Activated naive CD8-positive, alpha-beta T cell treated with anti-CD3 and anti-CD28 coated beads for 36 hours (primary cell): ENCODE results near the gene TNRC18. TPM values are rescaled to one million over a fixed set of nuclear protein-coding genes. Genes with fewer than 3 reads are reported as not detected.

Experiments used
- DNase-seq: peaks from one replicate; pipeline ENCODE4 v3.0.0; 2021
- H3K27ac Mint-ChIP-seq: one replicate; pipeline ENCODE4 v1.8.0; 2022; ENCODE audit warnings: mild to moderate bottlenecking, moderate library complexity, mixed read lengths
- H3K27me3 Mint-ChIP-seq: one replicate; pipeline ENCODE4 v1.8.0; 2022; ENCODE audit warnings: mild to moderate bottlenecking, mixed read lengths
- H3K36me3 Mint-ChIP-seq: one replicate; pipeline ENCODE4 v1.8.0; 2021; ENCODE audit warnings: mild to moderate bottlenecking, mixed read lengths
- H3K4me1 Mint-ChIP-seq: one replicate; pipeline ENCODE4 v1.8.0; 2021; ENCODE audit warnings: mixed read lengths
- H3K4me3 Mint-ChIP-seq: one replicate; pipeline ENCODE4 v1.8.0; 2022; ENCODE audit warnings: mild to moderate bottlenecking, moderate library complexity, mixed read lengths
- H3K9me3 Mint-ChIP-seq: one replicate; pipeline ENCODE4 v1.8.0; 2022; ENCODE audit warnings: mixed read lengths
- total RNA-seq, 2 experiments: library from RNA; stranded (reverse); gene quantifications; one replicate each; pipeline ENCODE4 v1.2.3, GENCODE V29; 2021

The TNRC18 gene
- total RNA-seq, 2 experiments from 2014 or later = 47.6 to 48.0 TPM

DNA sequence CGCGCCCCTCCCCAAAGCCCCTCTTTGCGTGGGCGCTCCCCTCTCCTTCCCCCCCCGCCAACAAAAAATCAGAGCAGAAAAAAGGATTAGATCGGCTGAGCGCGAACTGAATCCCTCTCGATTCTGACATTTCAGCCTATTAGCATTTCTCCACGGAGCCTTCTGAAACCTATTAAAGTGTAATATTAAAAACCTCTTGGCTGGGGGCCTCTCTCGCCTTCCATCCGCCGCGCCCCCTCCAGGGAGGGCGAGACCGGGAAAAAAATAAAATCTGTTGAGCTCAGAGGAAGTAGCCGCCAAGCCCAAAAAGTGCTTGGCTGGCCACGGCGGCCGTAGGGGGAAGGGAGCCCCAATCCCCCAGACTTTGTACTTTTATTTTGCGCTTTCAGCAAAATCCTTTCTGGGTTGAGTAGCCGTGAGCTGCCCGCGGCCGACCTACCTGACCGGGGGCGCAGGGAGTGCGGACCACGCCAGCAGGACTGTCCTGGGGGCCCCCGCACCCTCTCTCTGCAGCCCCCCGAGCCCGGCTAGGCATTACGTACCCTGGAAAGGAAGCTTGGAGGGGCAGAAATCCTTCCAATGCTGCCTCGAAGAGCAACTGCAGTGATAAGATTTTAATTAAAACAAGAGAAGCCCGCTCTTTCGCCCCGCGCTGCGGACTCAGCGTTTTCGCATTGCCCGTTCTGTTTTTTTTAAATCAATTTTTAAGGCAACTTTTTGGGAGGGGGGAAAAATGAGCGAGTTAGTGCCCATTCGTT lies 1.3 kb upstream of the TNRC18 start:
- no peaks in the 10 kb centered on the region for H3K36me3 Mint-ChIP-seq
- peaks cover 87% of the 10 kb centered on the region for H3K27me3 Mint-ChIP-seq
- H3K4me1 Mint-ChIP-seq = peaks cover 25% of the 10 kb centered on the region
- no peaks in the 10 kb centered on the region for H3K9me3 Mint-ChIP-seq
- DNase-seq = no peak
- peak overlapping the region; percentile 55 for H3K4me3 Mint-ChIP-seq
- no peak overlapping the region for H3K27ac Mint-ChIP-seq

DNA sequence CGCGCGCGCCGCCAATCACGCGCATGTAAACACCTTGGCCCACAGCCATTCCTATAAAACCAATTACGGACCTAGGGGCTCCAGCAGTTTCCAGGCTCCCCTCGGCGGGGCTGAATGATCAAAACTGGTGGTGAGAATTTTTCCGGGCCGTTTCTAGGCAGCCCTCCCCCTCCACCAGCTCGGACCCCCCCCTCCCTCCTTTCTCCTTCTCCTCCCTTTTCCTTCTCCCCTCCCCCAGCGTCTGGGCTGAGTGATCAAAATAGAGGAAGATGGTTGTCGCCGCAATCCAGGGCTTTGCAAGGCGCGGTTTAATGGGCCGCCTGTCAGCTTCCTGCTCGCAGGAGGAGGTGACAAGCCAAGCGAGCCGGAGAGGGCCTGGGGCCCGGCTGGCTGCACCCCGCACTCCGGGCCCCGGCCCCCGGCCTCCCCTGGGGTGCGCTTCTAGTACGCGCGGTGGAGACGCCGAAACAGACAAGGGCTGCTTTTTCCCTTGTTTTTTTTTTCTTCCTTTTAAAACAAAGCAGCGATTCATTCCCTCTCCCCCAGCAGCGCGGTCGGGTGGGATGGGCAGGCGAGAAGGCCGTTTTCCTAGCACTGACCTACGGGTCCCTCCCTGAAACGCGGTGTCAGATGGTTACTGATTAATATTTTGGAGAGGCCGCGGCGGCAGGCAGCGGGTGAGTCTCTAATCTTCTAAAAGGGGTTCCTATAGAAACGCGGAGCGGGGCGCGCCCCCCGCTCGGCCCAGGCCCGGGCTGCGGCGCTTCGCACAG lies 528 bp upstream of the TNRC18 start:
- Mint-ChIP-seq H3K27me3 (peaks cover 86% of the 10 kb centered on the region), H3K4me1 (peaks cover 23% of the 10 kb centered on the region), H3K4me3 (peak overlapping the region; percentile 65), H3K36me3 (no peaks in the 10 kb centered on the region), H3K9me3 (no peaks in the 10 kb centered on the region), H3K27ac (no peak overlapping the region)
- DNase-seq = no peak

DNA sequence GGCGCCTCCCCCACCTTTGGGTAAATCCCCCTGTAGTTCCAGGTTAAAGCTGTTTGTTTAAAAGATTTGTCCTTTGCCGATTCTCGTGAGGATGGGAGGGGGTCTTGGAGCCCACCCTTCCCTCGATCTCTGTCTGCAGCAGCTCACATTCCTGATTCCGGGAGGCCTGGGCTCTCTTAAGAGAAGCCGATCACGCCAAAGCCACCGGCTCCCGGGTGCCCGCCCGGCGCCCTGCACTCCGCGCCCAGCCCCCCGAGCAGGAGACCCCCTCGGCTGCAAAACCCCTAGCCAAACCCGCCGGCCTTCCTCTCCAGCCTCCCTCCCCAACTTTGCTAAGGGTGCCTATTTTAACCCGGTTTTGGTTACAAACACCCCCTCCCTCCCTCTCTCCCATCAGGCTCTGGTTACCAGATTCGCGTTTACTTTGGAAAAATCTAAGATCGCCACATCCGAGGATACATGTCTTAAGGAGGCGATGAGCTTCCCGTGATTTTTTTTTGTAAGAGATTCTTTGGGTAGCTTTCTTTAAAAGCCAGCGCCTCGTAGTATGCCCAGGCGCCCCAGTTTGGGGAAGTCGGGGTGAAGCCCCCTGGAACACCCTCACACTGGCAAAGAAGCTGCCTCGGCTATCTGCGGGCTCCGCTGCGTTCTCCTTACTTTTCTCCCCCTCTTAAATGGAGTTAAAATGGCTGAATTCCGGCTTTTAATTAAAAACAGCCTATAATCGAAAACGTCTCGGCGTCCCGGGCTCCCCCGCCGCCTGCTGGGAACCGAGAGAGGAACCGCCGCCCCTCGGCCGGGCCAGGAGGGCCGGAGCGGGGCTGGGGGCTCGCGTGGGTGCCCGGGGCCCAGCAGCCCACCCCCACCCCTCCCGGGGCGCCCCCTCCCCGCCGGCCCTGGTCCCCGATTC lies 983 bp downstream of the TNRC18 start:
- peak overlapping the region; percentile 61 for H3K4me3 Mint-ChIP-seq
- no peak overlapping the region for H3K27ac Mint-ChIP-seq
- peaks cover 25% of the 10 kb centered on the region for H3K4me1 Mint-ChIP-seq
- no peaks in the 10 kb centered on the region for H3K36me3 Mint-ChIP-seq
- H3K9me3 Mint-ChIP-seq = no peaks in the 10 kb centered on the region
- peaks cover 88% of the 10 kb centered on the region for H3K27me3 Mint-ChIP-seq
- DNase-seq = no peak

DNA sequence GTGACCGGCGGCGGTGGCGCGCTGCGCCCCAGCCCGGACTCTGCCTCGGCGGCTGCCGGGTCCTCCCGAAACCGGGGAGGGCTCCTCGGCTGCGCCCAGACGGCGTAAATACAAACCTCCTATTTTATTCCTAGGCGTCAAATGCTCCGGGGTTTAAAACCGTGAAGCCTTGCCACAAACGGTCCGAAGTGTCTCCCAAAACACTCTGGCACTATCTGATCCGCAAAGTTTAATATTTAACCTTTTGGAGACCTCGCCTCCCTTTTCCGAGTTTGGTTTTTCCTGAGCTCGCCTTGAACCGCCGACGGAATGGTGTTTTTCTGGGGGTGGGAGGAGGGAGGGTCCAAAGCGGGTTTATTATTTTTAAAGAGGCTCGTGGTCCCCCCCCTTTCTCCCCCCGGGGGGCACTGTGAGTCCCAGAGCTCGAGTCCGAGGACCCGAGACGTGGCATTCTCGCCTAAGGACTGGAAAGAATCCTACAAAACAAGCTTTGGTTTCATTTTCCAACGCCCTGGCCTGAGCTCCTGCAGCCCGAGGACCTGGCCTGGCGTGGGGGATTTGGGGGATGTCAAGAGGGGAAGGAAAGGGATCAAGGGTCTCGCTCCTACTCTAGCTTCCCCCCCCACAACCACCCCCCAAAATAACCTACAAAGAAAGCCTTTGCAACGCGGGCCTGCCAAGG lies 1.8 kb downstream of the TNRC18 start:
- peaks cover 88% of the 10 kb centered on the region for H3K27me3 Mint-ChIP-seq
- peaks cover 23% of the 10 kb centered on the region for H3K4me1 Mint-ChIP-seq
- no peak for DNase-seq
- no peaks in the 10 kb centered on the region for H3K36me3 Mint-ChIP-seq
- peak overlapping the region; percentile 61 for H3K4me3 Mint-ChIP-seq
- H3K27ac Mint-ChIP-seq = no peak overlapping the region
- no peaks in the 10 kb centered on the region for H3K9me3 Mint-ChIP-seq

DNA sequence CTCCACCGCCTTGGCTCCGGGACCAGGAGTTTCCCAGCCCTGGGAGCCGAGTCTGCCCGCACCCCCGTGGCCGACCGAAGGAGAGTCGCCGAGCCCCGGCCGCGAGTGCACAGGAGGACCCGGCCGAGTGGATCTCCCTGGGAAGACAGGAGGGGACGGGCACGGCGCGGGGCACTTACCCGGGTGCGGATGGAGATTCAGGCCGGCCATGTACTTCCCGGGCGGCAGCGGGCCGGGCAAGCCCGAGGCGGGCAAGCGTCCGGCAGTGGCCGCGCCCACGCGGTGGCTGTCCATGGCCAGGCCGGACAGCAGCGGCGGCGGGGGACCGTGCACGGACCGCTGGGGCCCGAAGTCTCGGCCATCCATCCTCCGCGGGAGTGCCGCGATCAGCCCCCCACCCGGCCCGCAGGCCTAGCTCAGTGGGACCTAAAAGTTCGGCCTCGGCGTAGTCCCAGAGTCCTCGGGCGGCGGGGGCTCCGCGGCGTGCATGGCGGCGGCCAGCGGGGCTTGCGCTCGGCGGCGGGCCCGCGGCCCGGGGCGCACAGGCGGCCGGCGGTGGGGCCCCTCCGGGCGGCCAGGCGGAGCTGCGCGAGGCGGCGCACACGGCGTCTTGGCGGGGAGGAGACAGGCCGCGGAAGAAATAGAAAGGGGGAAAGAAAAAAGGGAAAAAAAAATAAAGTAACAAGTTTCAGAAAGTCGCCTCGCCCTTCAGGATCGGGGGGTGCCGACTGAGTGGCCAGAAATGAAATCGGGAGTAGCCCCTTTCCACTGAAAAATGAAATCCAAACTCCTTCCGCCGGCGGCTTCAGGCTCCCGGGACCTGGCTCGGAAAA lies 2.5 kb downstream of the TNRC18 start:
- no peaks in the 10 kb centered on the region for H3K9me3 Mint-ChIP-seq
- peak overlapping the region; percentile 61 for H3K4me3 Mint-ChIP-seq
- H3K27me3 Mint-ChIP-seq = peaks cover 90% of the 10 kb centered on the region
- peaks cover 23% of the 10 kb centered on the region for H3K4me1 Mint-ChIP-seq
- no peaks in the 10 kb centered on the region for H3K36me3 Mint-ChIP-seq
- no peak overlapping the region for H3K27ac Mint-ChIP-seq
- no peak for DNase-seq

DNA sequence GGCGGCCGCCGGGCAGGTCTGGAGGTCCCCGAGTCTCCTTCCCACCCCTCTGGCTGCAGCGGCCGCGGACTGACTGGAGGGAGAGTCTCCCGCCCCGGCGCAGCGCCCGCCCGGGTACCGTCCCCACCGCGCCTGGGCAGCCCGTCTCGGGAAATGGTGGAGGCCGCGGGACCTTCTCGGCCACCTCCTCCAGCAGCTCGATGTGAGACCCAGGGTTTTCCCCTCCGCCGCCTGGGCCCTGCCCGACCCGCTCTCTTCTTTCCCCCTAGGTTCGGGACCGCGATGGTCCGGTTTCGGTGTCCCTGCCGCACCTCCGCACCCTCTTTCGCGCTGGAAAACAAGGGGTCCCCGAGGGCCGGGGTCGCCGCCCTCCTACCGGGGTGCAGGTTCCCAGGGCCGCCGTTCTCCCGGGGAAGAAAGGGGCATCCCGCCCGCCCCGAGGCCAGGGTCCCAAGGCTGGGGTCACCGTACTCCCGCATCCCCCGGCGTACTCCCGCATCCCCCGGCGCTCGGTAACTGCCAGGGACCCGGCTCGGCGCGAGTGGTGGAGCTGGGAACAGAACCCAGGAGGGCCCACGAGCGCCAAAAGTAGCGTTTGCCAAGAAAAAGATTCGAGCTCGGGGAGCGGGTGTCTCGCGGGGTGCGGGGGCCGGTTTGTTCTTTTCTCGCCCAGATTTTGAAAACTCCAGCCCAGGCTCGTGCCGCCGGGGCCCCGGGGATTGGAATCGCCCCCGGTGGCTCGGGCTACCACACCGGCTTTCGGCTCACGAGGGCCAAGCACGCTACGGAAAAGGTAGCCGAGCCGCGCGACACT lies 3.4 kb downstream of the TNRC18 start:
- Mint-ChIP-seq H3K27me3 (peaks cover 87% of the 10 kb centered on the region), H3K4me3 (peak overlapping the region; percentile 50), H3K4me1 (peaks cover 17% of the 10 kb centered on the region), H3K9me3 (no peaks in the 10 kb centered on the region), H3K36me3 (no peaks in the 10 kb centered on the region), H3K27ac (no peak overlapping the region)
- DNase-seq = no peak

DNA sequence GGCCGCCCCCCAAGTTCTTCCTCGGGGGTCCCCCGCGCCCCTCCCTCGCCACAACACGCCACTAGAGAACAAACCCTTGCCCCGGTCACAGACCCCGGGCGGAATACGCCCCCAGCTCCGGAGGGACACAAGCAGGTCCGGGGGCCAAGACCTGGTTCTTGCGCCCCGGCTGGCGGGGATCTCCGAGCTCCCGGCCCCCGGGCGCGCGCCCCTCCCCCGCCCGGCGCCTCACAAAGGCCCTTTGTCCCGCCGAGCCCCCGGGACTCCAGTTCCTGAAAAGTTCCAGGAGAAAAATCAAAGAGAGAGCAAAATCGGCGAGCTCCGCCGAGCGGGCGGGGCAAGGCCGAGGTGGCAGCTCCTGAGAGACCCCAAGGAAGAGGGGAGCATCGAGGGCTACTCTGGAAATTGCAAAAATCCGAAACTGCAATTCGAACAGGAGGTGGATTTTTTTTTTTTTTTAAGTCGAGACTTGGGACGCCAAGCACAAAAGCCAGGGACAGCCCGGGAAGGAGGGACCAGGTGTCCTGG lies 4.0 kb downstream of the TNRC18 start:
- H3K36me3 Mint-ChIP-seq = no peaks in the 10 kb centered on the region
- H3K9me3 Mint-ChIP-seq = no peaks in the 10 kb centered on the region
- peak overlapping the region; percentile 37 for H3K4me3 Mint-ChIP-seq
- no peak overlapping the region for H3K27ac Mint-ChIP-seq
- DNase-seq = no peak
- H3K4me1 Mint-ChIP-seq = peaks cover 15% of the 10 kb centered on the region
- H3K27me3 Mint-ChIP-seq = peaks cover 87% of the 10 kb centered on the region

DNA sequence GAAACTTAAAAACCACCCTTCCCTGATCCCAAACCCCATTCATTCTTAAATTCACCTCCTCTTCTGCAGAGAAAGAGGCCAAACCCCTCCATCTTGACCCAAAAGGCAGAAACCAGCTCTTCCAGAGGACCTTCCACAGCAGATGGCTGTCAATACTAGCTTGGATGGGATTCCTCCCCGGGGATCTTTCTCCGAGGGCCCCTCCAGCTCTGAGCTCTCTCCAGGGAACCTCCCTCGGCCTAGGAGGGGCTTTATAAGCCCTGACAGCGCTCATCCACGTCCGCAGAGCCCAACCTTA lies 5.4 kb downstream of the TNRC18 start:
- DNase-seq = no peak
- Mint-ChIP-seq H3K9me3 (no peaks in the 10 kb centered on the region), H3K27ac (no peak overlapping the region), H3K27me3 (peaks cover 84% of the 10 kb centered on the region), H3K36me3 (no peaks in the 10 kb centered on the region), H3K4me3 (no peak overlapping the region), H3K4me1 (peaks cover 12% of the 10 kb centered on the region)

DNA sequence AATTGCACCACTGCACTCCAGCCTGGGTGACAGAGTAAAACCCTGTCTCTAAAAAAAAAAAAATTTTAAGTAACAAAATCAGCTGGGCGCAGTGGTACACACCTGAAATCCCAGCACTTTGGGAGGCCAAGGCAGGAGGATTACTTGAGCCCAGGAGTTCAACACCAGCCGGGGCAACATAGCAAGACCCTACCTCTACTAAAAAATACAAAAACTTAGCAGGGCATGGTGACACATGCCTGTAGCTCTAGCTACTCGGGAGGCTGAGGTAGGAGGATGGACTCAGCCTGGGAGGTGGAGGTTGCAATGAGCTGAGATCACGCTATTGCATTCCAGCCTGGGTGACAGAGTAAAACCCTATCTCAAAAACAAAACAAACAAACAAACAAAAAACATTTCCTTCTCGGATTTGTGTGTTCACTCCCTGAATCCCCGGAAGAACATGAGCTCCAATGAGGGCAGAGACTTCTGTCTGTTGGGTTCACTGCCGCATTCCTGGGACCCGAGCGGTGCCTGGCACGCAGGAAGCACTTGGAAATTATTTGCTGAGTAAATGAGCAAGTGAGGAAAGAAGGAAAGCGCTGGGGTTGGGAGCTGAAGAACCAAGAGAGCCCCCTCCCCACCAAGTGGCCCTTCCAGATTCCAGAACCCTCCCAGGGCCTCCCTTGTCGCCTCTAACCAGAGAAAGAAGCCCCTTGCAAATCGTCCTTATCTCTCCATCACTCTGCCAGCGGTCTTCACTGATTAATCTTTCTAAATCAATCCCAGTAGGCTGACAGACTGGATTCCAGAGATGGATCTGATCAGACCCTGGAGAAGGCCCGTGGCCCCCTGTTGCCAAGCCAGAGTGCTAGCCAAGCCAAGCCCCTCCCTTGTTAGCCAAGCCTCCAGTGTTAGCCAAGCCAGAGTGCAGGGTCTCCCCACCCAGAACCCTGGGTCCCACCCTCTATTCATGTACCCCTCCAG lies 6.2 kb downstream of the TNRC18 start:
- Mint-ChIP-seq H3K4me3 (no peak overlapping the region), H3K36me3 (no peaks in the 10 kb centered on the region), H3K9me3 (no peaks in the 10 kb centered on the region), H3K27me3 (peaks cover 79% of the 10 kb centered on the region), H3K4me1 (peaks cover 12% of the 10 kb centered on the region), H3K27ac (no peak overlapping the region)
- DNase-seq = no peak

DNA sequence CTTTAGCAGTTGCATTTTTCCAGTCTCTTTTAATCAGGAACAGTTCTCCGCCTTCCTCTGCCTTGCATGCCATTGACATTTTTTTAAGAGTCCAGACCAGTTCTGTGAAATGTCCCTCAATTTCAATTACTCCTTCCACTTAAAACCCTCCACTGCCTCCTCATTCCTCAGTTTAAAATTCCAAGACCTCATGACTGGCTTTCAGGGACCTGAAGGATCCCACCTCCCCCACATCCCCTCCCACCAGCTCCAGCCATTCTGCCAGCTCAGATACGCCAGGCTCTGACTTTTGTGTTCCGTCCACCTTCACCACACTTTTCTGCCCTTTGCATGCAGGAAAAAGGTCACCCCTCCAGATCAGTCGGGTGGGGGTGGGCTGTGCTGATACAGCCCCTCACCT lies 8.7 kb downstream of the TNRC18 start:
- Mint-ChIP-seq H3K9me3 (no peaks in the 10 kb centered on the region), H3K36me3 (no peaks in the 10 kb centered on the region), H3K4me3 (no peak overlapping the region), H3K27me3 (peaks cover 58% of the 10 kb centered on the region), H3K27ac (no peak overlapping the region), H3K4me1 (peaks cover 9% of the 10 kb centered on the region)
- DNase-seq = no peak

DNA sequence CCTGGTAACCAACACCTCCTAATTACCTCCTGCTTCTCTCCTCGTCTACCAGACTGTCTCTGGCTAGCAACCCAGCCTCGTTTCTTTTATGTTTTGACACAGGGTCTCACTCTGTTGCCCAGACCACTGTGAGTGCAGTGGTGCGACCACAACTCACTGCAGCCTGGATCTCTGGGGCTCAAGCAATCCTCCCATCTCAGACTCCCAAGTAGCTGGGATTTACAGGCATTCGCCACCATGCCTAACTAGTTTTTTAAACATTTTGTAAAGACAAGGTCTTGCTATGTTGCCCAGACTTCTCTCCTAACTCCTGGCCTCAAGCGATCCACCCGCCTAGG lies 10.2 kb downstream of the TNRC18 start:
- Mint-ChIP-seq H3K36me3 (no peaks in the 10 kb centered on the region), H3K4me3 (no peak overlapping the region), H3K4me1 (peaks cover under 1% of the 10 kb centered on the region), H3K27ac (no peak overlapping the region), H3K27me3 (peaks cover 47% of the 10 kb centered on the region), H3K9me3 (no peaks in the 10 kb centered on the region)
- no peak for DNase-seq

DNA sequence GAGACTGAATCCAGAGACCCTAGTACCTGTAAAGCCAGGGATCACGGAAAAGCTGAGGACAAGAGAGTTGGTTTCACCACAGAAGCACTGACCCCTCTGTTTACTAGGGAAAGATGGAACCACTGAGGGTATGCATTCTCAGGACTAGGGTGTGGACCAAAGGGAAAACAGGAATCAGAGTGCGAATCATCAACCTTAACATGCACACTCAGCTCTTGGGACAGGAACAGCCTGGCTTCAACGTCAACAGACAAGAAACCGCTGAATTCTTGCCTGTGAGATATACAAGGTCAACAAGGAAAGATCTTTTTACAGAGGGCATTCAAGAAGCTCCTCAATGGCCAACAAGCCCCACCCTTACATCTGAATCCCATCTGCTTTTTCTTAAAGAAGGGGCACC lies 14.9 kb downstream of the TNRC18 start:
- Mint-ChIP-seq H3K27ac (no peak overlapping the region), H3K4me3 (no peak overlapping the region), H3K9me3 (no peaks in the 10 kb centered on the region), H3K4me1 (no peaks in the 10 kb centered on the region), H3K36me3 (no peaks in the 10 kb centered on the region), H3K27me3 (peaks cover 16% of the 10 kb centered on the region)
- no peak for DNase-seq
